Spleen (tissue), 7 donors: ENCODE measurements around the gene PDF.

Source experiments
- CTCF ChIP-seq, 11 experiments: fragments of 200-600 bp in 7 of 11; fragments of 450-650 bp in 4 of 11; sonication (generic) in 4 of 11; IDR thresholded peaks in 8 of 11; conservative IDR thresholded peaks in 3 of 11; 1 replicate in 7 of 11; 2 replicates in 4 of 11; pipeline versions ENCODE4 v1.4.0 to v1.8.0; 2016 to 2021; ENCODE audit warnings: antibody characterized with exemption in 11 of 11, inconsistent platforms in 4 of 11, mild to moderate bottlenecking in 1 of 11
- POLR2A ChIP-seq, 3 donors: fragments of 450-650 bp; IDR thresholded peaks; one replicate each; pipeline ENCODE4 v1.5.1; 2017; ENCODE audit warnings: antibody characterized with exemption in 3 of 3, mild to moderate bottlenecking in 1 of 3
- donor health status: DM: no; HTN: no; CAD: no; lungs with moderate emphysema.
- donor health status: DM: no; HTN: no; CAD: no.
- donor health status: DM: no; HTN: no; CAD: no.

- TF ChIP-seq POLR2A (IDR thresholded peaks at IDR 0.05): no peak
- no peak for TF ChIP-seq CTCF (IDR thresholded peaks at IDR 0.05 in 8 of 11, conservative IDR thresholded peaks at IDR 0.05 in 3 of 11)
These were observed 38.5 kb upstream of the PDF start for GRCh38 chr16:69368866-69369265.
